A673 (cell line): ENCODE measurements around the gene POC5. TPM values are rescaled to one million over a fixed set of nuclear protein-coding genes. Genes with fewer than 3 reads are reported as not detected.

ENCODE experiments used
- BruUV-seq: library from RNA; stranded (reverse); fragments of 400-500 nt; replicated peaks from 2 replicates; lab custom pipeline; 2021; lab: Mats Ljungman, UMichigan
- CTCF ChIA-PET: fragments of 300-600 bp; sonication (Branson Sonifier 250); formaldehyde crosslinking; loops from one replicate; lab custom pipeline; 2022; ENCODE audit warnings: antibody characterized with exemption; lab: Charles Lee
- POLR2A ChIA-PET: fragments of 300-600 bp; sonication (Branson Sonifier 250); formaldehyde crosslinking; loops from one replicate; lab custom pipeline; 2022; ENCODE audit warnings: antibody characterized with exemption; ENCODE audit not compliant: low non-redundant PET; lab: Charles Lee
- DNase-seq: peaks from one replicate; pipeline ENCODE4 v3.0.0-alpha.2; 2015; ENCODE audit warnings: low spot score
- H3K27ac ChIP-seq: fragments of 200-600 bp; sonication (generic); 2 replicates; pipeline ENCODE4 v1.5.1; 2016; ENCODE audit warnings: mixed run types, low read depth, mild to moderate bottlenecking, mixed read lengths, antibody characterized with exemption, low read length; ENCODE audit not compliant: poor library complexity, severe bottlenecking
- H3K27me3 ChIP-seq: fragments of 200-600 bp; sonication (generic); replicated peaks from 2 replicates; pipeline ENCODE4 v1.6.1; 2017; ENCODE audit warnings: mixed run types, low read depth, mild to moderate bottlenecking, mixed read lengths, antibody characterized with exemption, low read length; ENCODE audit not compliant: insufficient read depth, poor library complexity
- H3K36me3 ChIP-seq: fragments of 200-600 bp; sonication (generic); 2 replicates; pipeline ENCODE4 v1.6.1; 2016; ENCODE audit warnings: mixed run types, mild to moderate bottlenecking, mixed read lengths, antibody characterized with exemption, low read length; ENCODE audit not compliant: insufficient read depth, poor library complexity, severe bottlenecking
- H3K4me1 ChIP-seq: fragments of 200-600 bp; sonication (generic); 2 replicates; pipeline ENCODE4 v1.6.1; 2017; ENCODE audit warnings: mixed run types, mild to moderate bottlenecking, mixed read lengths, antibody characterized with exemption, low read length; ENCODE audit not compliant: insufficient read depth, poor library complexity, severe bottlenecking
- H3K4me3 ChIP-seq: fragments of 200-600 bp; sonication (generic); 2 replicates; pipeline ENCODE4 v1.5.1; 2016; ENCODE audit warnings: low read depth, mixed run types, mild to moderate bottlenecking, mixed read lengths, low read length; ENCODE audit not compliant: poor library complexity, severe bottlenecking
- H3K9me3 ChIP-seq: fragments of 200-600 bp; sonication (generic); 2 replicates; pipeline ENCODE4 v1.6.1; 2016; ENCODE audit warnings: mixed run types, low read depth, mild to moderate bottlenecking, mixed read lengths, antibody characterized with exemption, low read length; ENCODE audit not compliant: poor library complexity, severe bottlenecking
- CTCF ChIP-seq: fragments of 300-800, 200-600 bp; sonication (generic); conservative IDR thresholded peaks from 2 replicates; pipeline ENCODE4 v1.5.1; 2017; ENCODE audit warnings: low read depth, mild to moderate bottlenecking, antibody characterized with exemption, low read length, moderate library complexity, mixed read lengths
- EZH2 ChIP-seq: fragments of 200-600 bp; sonication (generic); IDR thresholded peaks from 2 replicates; pipeline ENCODE4 v1.6.1; 2017; ENCODE audit warnings: borderline replicate concordance, low read depth, mild to moderate bottlenecking, mixed read lengths, antibody characterized with exemption, low read length; ENCODE audit not compliant: poor library complexity, severe bottlenecking
- intact Hi-C: fragments of 100-400 bp; cut with micrococcal nuclease; formaldehyde crosslinking; loops from one replicate; pipeline ENCODE4 v1.10.0; 2022; ENCODE audit not compliant: unreplicated experiment
- total RNA-seq: library from RNA; stranded (reverse); gene quantifications from 2 replicates; pipeline ENCODE4 v1.2.3, GENCODE V29; 2021

The POC5 gene
- total RNA-seq, 1 experiment from 2014 or later: 28.5 TPM

- H3K4me3 ChIP-seq: no peak overlapping the region
- CTCF ChIA-PET: no interaction called here
- no peaks in the 10 kb centered on the region for H3K4me1 ChIP-seq
- DNase-seq: no peak
- no peak overlapping the region for H3K27ac ChIP-seq
- no peaks in the 10 kb centered on the region for H3K9me3 ChIP-seq
- POLR2A ChIA-PET: no interaction called here
- BruUV-seq: no TSS peak
- no peaks in the 10 kb centered on the region for H3K27me3 ChIP-seq
- intact Hi-C loops: no loop called here
- H3K36me3 ChIP-seq: no peaks in the 10 kb centered on the region
- TF ChIP-seq CTCF: no peak
Observed at GRCh38 chr5:75721573-75721972, 4.3 kb upstream of the POC5 start.

GRCh38 chr5:75720882-75721281 lies 3.6 kb upstream of the POC5 start:
- no peak overlapping the region for H3K4me3 ChIP-seq
- ChIA-PET CTCF (no interaction called here), POLR2A (interaction anchor here (0.6 kb wide), 1 partner anchor 256 kb away, joined by 3 read pairs; no protein-coding TSS in a partner anchor)
- H3K27ac ChIP-seq: no peak overlapping the region
- TF ChIP-seq CTCF: no peak
- no peak for TF ChIP-seq EZH2
- H3K4me1 ChIP-seq: peaks cover 2% of the 10 kb centered on the region
- no peaks in the 10 kb centered on the region for H3K36me3 ChIP-seq
- intact Hi-C loops: no loop called here
- no peak for DNase-seq
- no peaks in the 10 kb centered on the region for H3K27me3 ChIP-seq
- no peaks in the 10 kb centered on the region for H3K9me3 ChIP-seq
- BruUV-seq: no TSS peak

DNA sequence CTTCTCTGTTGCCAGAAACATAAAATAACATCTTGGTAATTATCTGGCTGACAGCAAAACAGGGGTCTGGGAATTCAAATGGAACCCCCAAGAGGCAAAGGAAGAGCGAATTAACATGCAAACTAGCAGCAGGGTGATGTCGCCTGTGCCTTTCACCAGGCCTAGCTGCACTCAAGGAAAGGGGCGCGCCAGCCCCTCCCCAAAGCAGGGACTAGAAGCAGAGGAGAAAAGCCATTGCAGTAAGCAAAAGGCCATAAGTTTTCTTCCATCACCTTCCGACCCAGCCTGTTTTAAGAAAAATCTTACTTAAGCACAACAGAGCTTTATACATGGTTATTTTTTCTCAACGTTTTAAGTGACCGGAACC lies 539 bp downstream of the POC5 start:
- intact Hi-C loops: no loop called here
- ChIA-PET POLR2A (no interaction called here), CTCF (no interaction called here)
- Histone ChIP-seq H3K36me3 (peaks cover 7% of the 10 kb centered on the region), H3K27me3 (no peaks in the 10 kb centered on the region), H3K9me3 (no peaks in the 10 kb centered on the region), H3K4me3 (peak overlapping the region; percentile 68), H3K4me1 (peaks cover 6% of the 10 kb centered on the region), H3K27ac (peak overlapping the region; percentile 60)
- no peak for TF ChIP-seq EZH2
- TF ChIP-seq CTCF: no peak
- TSS peak; percentile 55 for BruUV-seq
- no peak for DNase-seq
